HepG2 (cell line): ENCODE data around the gene USP5. TPM values are rescaled to one million over a fixed set of nuclear protein-coding genes. Genes with fewer than 3 reads are reported as not detected.

ENCODE experiments used
- ATAC-seq: fragments of 200-7000 bp; cut with Tn5 transposase; 3 replicates; pipeline ENCODE4 v1.9.1; 2020; ENCODE audit warnings: mild to moderate bottlenecking, moderate library complexity
- BruUV-seq: library from RNA; stranded (reverse); fragments of 400-500 nt; replicated peaks from 2 replicates; lab custom pipeline; 2021; lab: Mats Ljungman, UMichigan
- CTCF ChIA-PET: fragments of 300-600 bp; formaldehyde crosslinking; extraction: SDS; loops from one replicate; lab custom pipeline; 2021; ENCODE audit warnings: low total read pairs, inconsistent platforms, low intra/inter-chr PET ratio; lab: Yijun Ruan, JAX
- POLR2A ChIA-PET: fragments of 350-600 bp; sonication (Branson Sonifier 250); formaldehyde crosslinking; loops from one replicate; lab custom pipeline; 2020; ENCODE audit warnings: antibody characterized with exemption, inconsistent platforms; lab: Yijun Ruan, JAX
- DNase-seq: peaks from one replicate; pipeline ENCODE4 v3.0.0-alpha.2; 2015; ENCODE audit warnings: low spot score
- FAIRE-seq: peaks from 3 replicates; lab custom pipeline; 2011; peaks lifted over from hg19 to GRCh38; lab: Jason Lieb, UNC
- H2AFZ ChIP-seq: one replicate; pipeline ENCODE4 v1.6.1; 2011; ENCODE audit warnings: low read length, inconsistent platforms
- H3K27ac ChIP-seq: fragments of 300-600 bp; 3 replicates; pipeline ENCODE4 v1.8.0; 2011; ENCODE audit warnings: mixed run types, mild to moderate bottlenecking, mixed read lengths, low read length, inconsistent platforms; ENCODE audit not compliant: insufficient read depth; ENCODE audit errors: extremely low read length
- H3K27me3 ChIP-seq, 2 experiments: fragments of 200-600 bp in 1 of 2; 2 replicates in 1 of 2; 3 replicates in 1 of 2; pipeline versions ENCODE4 v1.6.0 to v1.8.0; 2011; ENCODE audit warnings: low read length in 2 of 2, mild to moderate bottlenecking in 2 of 2, moderate library complexity in 2 of 2, inconsistent platforms in 1 of 2; ENCODE audit not compliant: insufficient read depth in 2 of 2, control insufficient read depth in 1 of 2
- H3K36me3 ChIP-seq, 2 experiments: fragments of 200-600 bp in 1 of 2; replicated peaks in 1 of 2; 2 replicates in 1 of 2; 3 replicates in 1 of 2; pipeline versions ENCODE4 v1.5.1 to v1.8.0; 2011; ENCODE audit warnings: low read length in 2 of 2, inconsistent platforms in 1 of 2; ENCODE audit not compliant: insufficient read depth in 2 of 2, control insufficient read depth in 1 of 2
- H3K4me1 ChIP-seq: 2 replicates; pipeline ENCODE4 v1.5.1; 2012; ENCODE audit warnings: low read length, inconsistent platforms; ENCODE audit not compliant: insufficient read depth
- H3K4me2 ChIP-seq: 2 replicates; pipeline ENCODE4 v1.6.0; 2011; ENCODE audit warnings: low read depth, low read length, inconsistent platforms
- H3K4me3 ChIP-seq, 3 experiments: fragments of 200-600 bp in 1 of 3; sonication (generic), shearing (Covaris generic) in 1 of 3; replicated peaks in 1 of 3; 2 replicates each; pipeline ENCODE4 v1.5.1; 2011 to 2016; ENCODE audit warnings: low read length in 3 of 3, inconsistent platforms in 2 of 3, low read depth in 2 of 3, mild to moderate bottlenecking in 2 of 3, control low read depth in 1 of 3, mixed read lengths in 1 of 3; ENCODE audit not compliant: insufficient read depth in 1 of 3
- H3K79me2 ChIP-seq: one replicate; pipeline ENCODE4 v1.6.1; 2011; ENCODE audit warnings: low read length, inconsistent platforms; ENCODE audit not compliant: insufficient read depth
- H3K9ac ChIP-seq: 2 replicates; pipeline ENCODE4 v1.6.0; 2011; ENCODE audit warnings: mild to moderate bottlenecking, low read depth, low read length, inconsistent platforms; ENCODE audit not compliant: insufficient read depth
- H3K9me3 ChIP-seq: 2 replicates; pipeline ENCODE4 v1.5.1; 2012; ENCODE audit warnings: mild to moderate bottlenecking, low read length
- H4K20me1 ChIP-seq: 2 replicates; pipeline ENCODE4 v1.6.0; 2011; ENCODE audit warnings: inconsistent platforms, mild to moderate bottlenecking, low read length, moderate library complexity; ENCODE audit not compliant: insufficient read depth
- GATA4 ChIP-seq: sonication (generic); IDR thresholded peaks from 2 replicates; pipeline ENCODE4 v1.6.1; 2016; ENCODE audit warnings: antibody characterized with exemption, low read depth, borderline replicate concordance
- TCF7 ChIP-seq: sonication (generic); IDR thresholded peaks from 2 replicates; pipeline ENCODE4 v1.6.1; 2016; ENCODE audit warnings: antibody characterized with exemption, low read depth
- ZBTB49 ChIP-seq: sonication (generic); formaldehyde crosslinking; IDR thresholded peaks from 2 replicates; pipeline ENCODE4 v1.4.0; 2020; ENCODE audit warnings: missing genetic modification reagents, borderline replicate concordance
- WGBS: methylation state at CpG from one replicate; pipeline ENCODE4 v1.1.6; 2017; ENCODE audit warnings: low lambda C conversion rate; 5-methylcytosine and 5-hydroxymethylcytosine counted together
- in situ Hi-C: cut with HindIII; loops from 2 replicates; pipeline ENCODE4 v1.10.0; 2017; ENCODE audit warnings: low pct_unique_long_range_greater_than_20kb; ENCODE audit not compliant: extremely low pct_ligation_motif_present
- intact Hi-C: fragments of 100-400 bp; cut with micrococcal nuclease; formaldehyde crosslinking; loops from one replicate; pipeline ENCODE4 v1.10.0; 2022; ENCODE audit not compliant: unreplicated experiment
- polyA plus RNA-seq, 8 experiments: library from polyadenylated mRNA; depleted of rRNA in 3 of 8; stranded (reverse) in 7 of 8; unstranded in 1 of 8; fragments of >200 nt; fragmentation: Illumina TruSeq in 4 of 8; extraction: Trizol in 4 of 8; gene quantifications; 2 replicates each; pipeline versions ENCODE4 v1.2.1 to v1.2.3, GENCODE V29; 2011 to 2016; ENCODE audit warnings: low read depth in 4 of 8, missing spikeins in 1 of 8, mixed read lengths in 1 of 8; ENCODE audit not compliant: insufficient read depth in 1 of 8
- total RNA-seq, 5 experiments: library from RNA; depleted of rRNA; stranded (reverse); fragments of >200 nt; fragmentation: Illumina TruSeq; extraction: Trizol; gene quantifications; 2 replicates each; pipeline ENCODE4 v1.2.3, GENCODE V29; 2016; ENCODE audit warnings: low read depth in 1 of 5

The USP5 gene
- total and polyA plus RNA-seq, 2 of the 13 experiments (the other 11 are each of a cell fraction or from before 2014, with no cell fraction given): 39.6 to 56.0 TPM

GRCh38 chr12:6860116-6860515 lies 8.2 kb downstream of the USP5 start:
- in situ Hi-C loops: no loop called here

GRCh38 chr12:6860942-6861341 lies 9.0 kb downstream of the USP5 start:
- no peak overlapping the region for H3K4me3 ChIP-seq
- CTCF ChIA-PET: no interaction called here
- no peak overlapping the region for H2AFZ ChIP-seq
- no TSS peak for BruUV-seq
- in situ Hi-C loops: no loop called here
- 99% methylated on average over 7 of the region's 7 CpGs for WGBS
- H3K27ac ChIP-seq: no peak overlapping the region
- H3K79me2 ChIP-seq: no peaks in the 10 kb centered on the region
- POLR2A ChIA-PET: interaction anchor here (1.3 kb wide), 1 partner anchor 9 kb away, joined by 3 read pairs; the partner anchor contains the start of gene USP5
- no peak overlapping the region for H3K4me2 ChIP-seq
- no peaks in the 10 kb centered on the region for H3K27me3 ChIP-seq
- no peak for FAIRE-seq
- no peaks in the 10 kb centered on the region for H4K20me1 ChIP-seq
- no peak overlapping the region for H3K9ac ChIP-seq
- H3K9me3 ChIP-seq: no peaks in the 10 kb centered on the region
- intact Hi-C loops: no loop called here
- no peak for DNase-seq
- peaks cover 44 to 82% of the 10 kb centered on the region in 2 experiments for H3K36me3 ChIP-seq
- TF ChIP-seq GATA4: no peak
- ATAC-seq: no peak
- no peaks in the 10 kb centered on the region for H3K4me1 ChIP-seq

More at GRCh38 chr12:6860116-6860515, 8.2 kb downstream of the USP5 start:
- Histone ChIP-seq H3K4me2 (no peak overlapping the region), H3K36me3 (peaks cover 44 to 86% of the 10 kb centered on the region in 2 experiments), H3K79me2 (no peaks in the 10 kb centered on the region), H3K27me3 (no peaks in the 10 kb centered on the region), H2AFZ (no peak overlapping the region), H3K4me1 (no peaks in the 10 kb centered on the region), H4K20me1 (no peaks in the 10 kb centered on the region), H3K9me3 (no peaks in the 10 kb centered on the region), H3K27ac (no peak overlapping the region), H3K4me3 (no peak overlapping the region), H3K9ac (no peak overlapping the region)
- CTCF ChIA-PET: no interaction called here
- POLR2A ChIA-PET: no interaction called here
- no TSS peak for BruUV-seq
- TF ChIP-seq ZBTB49 (no peak), TCF7 (no peak)
- DNase-seq (no peak), FAIRE-seq (no peak), ATAC-seq (no peak)
- WGBS: 93% methylated on average over 8 of the region's 9 CpGs
- intact Hi-C loops: no loop called here
